ENCODE measurements around the gene VILL.

The VILL gene

DNA sequence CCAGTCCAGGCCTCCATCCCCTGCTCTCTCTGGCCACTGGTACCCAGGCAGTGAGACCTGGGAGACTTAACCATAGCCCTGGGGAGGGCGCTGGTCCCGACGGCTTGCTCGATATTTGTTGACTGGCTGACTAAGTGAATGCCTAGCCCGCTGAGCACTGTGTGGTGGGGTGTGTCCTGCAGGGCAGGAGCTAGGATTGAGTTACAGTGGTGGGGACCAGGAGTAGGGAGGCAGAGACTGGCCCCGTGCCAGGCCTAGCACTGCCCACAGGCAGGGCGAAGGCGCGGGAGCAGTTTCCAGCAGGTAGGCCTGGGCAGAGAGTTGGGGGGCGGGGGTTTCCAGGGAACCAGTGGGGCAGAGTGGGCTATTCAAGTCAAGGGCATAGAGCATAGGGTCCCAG, at the start of gene VILL:
TSS of gene VILL (plus strand) at position 260 of the 400 bp plus-strand sequence. CDS start 2,887 bp downstream, outside the sequence.
- no peak for DNase-seq

DNA sequence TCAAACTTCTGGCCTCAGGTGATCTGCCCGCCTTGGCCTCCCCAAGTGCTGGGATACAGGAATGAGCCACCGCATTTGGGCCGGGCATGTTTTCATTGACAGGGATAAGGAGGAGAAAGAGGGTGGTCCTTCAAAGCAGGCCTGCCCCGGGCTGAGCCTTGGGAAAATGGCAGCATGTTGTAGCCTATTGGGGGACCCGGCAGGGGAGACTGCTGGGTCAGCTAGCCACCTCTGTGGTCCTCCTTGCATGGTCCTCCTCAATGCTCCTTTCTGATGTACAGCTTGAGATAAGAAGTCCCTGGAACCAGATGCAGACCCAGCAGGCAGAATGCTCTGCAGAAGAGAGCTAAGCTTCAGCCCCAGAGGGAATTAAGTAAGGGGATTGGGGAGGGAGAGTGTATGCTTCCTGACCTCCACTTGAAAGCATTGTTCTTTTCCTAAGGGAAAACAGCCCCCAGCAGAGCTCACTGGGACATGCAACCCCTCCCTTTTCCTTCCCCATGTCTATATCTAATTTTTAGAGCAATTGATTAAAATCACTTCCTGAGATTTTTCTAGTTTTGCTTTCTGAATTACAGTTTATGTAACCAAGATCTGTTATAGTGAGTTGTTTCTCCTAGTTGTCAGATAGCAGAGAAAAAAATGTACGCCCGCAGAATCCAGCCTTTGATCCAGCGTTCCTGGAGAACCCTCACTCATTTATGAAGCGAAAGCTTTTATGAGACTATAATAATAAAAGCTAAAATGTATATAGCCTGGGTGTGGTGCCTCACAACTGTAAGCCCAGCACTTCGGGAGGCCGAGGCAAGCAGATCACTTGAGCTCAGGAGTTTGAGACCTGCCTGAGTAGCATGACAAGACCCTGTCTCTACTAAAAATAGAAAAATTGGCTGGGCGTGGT, 48.7 kb upstream of the VILL start:
- no peak for DNase-seq

DNA sequence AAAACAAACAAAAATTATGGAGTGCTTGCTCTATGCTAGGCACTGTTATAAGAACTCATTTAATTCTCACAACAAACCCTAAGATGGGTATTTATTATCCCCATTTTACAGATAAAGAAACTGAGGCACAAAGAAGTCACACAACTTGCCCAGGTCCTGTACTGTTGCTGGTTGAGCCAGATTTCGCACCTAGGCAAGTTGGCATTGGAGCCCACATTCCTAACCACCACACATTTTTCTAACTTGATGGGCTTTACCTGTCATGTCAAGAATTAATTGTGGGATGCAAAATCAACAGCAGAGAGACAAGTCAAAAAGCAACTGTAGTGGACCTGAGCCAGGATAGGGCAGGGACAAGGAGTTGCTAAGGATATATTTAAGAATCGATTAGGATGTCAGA, 47.9 kb upstream of the VILL start:
- DNase-seq = no peak

DNA sequence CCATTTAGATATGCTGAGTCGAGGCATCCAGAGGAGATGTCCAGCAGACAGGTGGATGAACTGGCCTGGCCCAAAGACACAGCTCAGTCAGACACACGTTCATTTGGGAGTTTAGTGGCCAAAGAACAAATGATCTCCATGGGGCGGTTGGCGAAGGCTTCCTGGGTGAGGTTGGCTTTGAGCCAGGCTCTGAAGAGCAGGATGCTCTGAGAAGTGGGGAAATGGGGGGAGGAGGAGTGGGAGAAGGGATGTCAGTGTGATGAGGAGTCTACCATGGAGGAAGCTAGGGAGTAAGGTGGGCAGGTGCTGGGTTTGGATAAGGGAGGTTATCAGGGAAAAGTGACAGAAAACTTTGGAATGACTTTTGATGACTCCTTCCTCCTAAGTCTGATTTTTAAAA, 47.5 kb upstream of the VILL start:
- no peak for DNase-seq

DNA sequence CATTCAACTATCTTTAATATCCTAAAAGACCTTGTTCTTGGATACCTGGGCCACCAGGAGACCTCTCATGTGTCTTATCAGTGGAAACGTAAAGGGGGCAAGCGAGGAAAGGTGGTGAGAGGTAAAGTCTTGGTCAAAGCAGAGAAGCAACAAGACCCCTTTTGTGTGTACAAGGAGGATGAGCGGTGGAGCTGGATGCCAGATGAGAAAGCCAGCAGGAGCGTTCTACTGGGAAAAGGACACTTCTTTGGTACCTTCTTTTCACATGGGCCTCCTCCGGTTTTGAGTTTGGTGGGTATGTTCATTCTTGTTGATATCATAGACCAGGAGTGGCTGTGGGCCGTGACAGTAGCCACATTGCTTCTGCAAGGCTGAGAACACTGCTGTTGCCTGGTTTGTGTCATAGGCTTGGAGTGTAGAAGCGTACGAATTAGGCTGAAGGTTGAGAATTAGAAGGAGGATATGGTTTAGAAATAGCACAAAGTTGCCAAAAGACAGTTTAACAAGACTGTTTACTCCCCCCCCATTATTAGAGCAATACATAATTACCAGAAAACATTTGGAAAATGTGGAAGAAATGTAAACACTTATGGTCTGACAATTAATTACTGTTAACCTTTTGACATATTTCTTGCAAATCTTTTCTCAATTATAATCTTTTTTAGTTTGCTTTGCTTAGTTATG, 46.8 kb upstream of the VILL start:
- no peak for DNase-seq

DNA sequence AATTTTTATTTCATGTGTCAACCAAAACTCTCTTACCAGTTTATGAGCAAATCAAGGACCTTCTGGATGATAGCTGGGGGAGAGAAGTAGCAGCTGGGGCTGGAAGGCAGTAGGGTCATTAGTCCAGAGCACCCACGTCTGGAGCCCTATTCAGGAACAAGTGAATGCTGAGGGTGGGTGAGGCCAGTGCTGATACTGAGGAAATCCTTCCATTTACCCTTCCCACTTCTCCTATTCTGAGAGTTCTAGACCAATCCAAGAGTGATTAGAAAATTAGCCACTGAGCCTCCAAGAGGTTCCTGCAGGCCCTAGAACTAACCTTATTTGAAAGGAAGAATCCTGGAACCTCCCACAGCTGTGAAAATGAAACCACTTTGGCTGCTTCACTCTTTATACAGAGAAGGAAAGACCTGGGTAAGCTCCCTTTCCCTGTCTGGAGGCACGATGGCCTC, 46.2 kb upstream of the VILL start:
- DNase-seq = no peak

DNA sequence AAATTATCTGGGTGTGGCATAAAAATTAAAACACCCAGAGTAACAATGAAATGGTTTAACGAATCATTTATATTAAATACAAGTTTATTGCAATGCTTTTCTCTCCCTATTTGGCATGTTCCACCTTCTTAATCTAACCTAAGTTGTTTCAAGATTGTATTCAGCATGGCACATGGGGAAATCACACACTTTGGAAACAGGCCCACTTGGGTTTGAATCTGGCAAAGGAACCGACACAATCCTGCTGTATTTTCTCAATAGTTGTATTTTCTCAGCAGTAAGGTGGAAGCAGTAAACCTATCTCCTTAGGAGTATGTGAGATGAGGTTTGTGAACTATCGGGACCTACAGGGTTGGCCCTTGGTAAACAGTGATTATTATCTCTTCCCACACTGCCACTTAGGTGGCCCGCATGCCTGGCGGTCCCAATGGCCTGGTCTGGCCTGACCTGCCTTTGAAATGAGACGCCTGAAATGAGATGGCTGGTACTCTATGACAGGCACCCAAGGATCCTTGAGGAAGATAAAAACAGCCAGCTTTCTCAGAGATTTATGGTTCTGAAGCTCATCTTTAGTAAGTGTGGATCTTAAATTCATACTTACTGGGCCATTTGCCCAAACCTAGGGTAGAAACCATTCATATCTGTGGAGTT, 45.3 kb upstream of the VILL start:
- no peak for DNase-seq

DNA sequence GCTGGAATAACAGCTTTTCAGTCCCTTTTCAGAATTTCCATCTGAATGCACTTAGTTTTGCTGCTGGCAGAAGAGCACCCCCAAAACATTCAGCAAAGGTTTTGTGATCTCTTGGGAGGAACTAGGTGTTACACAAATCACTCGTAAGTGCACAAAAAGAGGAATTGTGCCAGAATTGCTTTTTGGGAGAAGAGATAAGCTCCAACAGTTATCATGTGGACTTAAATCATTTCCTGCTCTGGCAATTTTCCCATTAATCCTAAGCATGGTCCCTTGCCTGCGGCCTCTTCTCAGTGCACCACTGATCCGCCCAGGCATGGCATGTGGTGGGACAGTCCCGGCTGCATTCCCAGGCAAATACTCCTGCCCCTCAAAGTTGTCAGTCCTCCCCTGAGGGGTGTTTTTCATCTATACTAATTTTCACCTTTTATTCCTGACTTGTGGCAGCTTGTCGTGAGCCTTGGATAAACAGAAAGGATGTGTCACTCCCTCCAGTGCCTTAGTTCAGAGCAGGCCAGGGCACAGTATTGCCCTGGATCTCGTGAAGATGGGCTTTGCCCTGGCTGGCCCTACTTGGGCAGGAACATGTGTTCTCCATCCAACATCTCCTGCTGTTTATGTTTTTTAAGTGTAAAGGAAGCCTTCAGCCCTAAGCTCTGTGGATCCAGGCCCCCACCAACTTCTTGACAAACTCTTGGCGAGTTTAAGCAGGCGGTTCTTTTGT, 44.6 kb upstream of the VILL start:
- DNase-seq = no peak

DNA sequence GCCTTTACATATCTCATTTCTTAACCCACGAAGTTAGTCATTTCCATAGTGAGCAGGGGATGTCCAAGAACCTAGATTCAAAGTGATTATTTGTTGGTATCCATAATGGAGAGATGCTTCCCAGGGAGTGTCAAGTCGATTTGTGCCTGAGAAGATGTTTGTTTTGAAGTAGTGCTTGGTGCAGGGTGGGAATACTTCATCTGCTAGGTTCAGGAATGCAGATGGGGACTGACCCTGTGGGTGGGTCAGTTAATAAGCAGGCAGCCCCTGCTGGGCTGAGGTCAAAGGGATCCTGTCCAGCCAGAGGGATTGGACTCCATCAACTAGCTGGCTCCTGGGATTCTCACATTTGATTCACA, 44.1 kb upstream of the VILL start:
- no peak for DNase-seq

DNA sequence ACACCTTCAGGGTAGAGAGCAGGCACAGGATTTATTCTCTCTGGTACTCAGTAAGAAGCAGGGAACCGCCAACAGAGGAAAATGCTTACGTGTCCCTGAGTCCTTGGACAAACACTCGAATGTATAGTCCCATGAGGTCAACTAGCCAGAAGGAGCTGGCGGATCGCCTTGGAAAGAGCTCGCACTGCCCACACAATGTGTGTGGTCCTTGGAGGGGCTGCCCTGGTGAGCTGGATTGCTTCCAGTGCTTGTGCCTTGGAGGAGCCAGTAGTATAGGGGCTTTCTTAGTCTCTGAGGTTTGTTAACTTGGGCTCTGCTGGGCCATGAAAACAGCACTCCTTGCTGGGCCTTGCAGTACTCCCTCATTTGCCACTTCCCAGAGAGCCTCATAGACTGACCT, 40.7 kb upstream of the VILL start:
- no peak for DNase-seq

DNA sequence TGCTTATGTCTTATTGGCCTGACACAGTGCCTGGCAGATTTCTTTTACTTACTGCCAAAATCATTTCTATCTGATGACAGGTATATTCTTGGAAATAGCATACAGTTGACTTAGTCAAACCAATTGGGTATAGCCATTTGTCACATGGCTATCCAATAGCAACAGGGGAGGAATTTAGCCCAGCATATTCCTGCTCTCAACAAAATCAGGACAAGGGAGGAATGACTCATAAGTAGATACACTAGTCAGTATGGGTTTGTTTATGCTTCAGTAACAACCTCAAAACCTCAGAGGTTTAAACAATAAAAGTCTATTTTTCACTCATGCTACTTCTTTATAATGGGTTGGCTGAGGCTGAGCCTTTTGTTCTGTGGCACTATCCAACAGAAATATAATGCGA, 38.0 kb upstream of the VILL start:
- DNase-seq = no peak

DNA sequence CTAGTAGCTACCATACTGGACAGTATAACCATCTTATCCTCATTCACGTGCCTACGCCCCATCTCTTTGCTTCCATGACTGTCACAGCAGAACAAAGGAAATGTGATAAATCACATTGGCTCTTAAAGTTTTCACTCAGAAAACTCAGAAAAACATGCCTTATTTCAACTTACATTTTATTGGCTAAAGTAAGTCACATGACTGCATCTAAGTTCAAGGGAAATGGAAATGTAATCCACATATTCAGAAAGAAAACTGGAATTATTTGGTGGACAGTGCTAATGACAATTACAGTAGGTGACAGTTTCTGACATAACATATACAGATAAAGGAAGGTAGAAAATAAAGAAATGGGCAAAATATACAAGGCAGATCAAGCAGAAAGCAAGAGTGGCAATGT, 37.4 kb upstream of the VILL start:
- DNase-seq = no peak

DNA sequence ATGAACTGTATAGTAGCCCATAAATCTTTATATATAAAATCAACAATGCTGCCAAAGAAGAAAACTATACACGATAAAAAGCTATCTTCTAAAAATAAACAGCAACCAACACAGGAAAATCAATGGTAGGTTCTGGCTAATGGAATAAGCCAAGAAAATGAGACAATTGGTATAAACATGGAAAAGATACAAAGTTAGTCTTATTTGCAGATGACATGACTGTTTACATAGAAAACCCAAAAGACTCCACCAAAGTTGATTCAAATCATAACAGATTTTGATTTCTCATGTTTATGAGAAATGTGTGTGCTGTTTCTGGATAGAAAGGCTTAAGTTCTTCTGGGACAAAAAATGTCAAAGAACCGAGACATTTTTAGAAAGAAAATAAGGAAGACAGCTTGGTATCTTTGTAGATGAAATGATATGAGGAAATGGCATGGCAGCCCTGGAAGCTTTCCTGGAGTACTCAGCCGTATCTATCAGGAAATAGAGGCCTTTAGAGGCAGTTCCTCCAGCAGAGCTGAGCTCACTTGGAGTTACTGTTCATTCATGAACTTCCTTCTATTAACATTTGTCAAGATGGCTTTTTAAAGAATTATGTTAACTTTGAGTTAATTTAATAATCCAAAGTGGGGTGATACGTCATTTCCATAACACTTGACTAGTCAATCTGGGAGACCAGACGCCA, 36.7 kb upstream of the VILL start:
- no peak for DNase-seq

DNA sequence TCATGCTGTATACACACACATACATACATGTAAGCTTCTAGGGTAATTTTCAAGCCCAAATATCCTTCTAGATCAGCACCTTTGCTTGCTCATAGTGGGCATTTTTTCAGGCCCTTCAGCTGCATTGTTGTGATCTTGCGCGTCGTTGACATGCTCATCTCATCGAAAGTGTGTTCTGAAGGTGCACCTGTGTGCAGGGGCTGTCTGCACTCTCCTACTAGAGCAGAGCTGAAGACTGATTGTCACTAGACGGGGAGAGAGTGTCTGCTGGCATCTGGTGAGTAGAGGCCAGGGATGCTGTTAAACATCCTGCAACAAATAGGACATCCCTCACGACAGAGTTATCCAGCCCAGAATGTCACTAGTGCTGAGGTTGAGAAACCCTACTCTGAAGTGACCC, 35.7 kb upstream of the VILL start:
- DNase-seq = no peak

DNA sequence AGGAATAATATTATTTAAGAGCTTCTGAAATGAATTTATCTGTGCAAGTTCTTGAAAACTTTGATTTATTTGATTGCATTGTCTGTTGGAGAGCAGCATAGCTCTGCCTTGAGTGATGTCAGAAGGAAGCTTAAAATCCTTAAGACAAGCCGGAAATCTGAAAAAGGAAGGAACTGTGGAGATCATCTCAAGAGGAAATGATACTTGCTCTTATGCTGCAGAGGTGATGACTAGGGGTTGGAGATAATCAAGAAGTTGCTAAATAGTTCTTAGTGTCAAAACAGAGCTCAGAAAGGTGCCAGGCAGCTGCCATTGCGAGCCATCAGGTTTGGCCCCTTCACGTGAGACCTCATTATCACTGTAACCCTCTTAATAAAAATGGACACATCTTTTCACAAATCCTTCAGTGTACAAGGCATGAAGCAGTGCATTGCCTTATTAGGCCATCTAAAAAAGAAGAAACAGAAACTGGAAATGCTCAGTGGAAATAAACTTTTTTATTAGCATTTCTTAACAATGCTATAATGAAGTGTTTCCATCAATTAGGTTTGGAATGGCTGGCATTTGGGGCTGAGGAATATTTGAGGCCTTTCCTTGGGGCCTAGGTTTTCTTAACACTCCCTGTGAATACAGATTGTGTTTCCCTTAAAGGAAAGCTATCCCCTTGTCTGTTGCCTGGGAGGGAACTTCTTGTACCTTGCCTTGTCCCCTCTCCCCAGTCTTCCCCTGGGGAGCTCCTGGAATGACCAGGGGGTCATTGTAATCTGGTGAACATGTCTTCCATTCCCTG, 34.5 kb upstream of the VILL start:
- DNase-seq = no peak

DNA sequence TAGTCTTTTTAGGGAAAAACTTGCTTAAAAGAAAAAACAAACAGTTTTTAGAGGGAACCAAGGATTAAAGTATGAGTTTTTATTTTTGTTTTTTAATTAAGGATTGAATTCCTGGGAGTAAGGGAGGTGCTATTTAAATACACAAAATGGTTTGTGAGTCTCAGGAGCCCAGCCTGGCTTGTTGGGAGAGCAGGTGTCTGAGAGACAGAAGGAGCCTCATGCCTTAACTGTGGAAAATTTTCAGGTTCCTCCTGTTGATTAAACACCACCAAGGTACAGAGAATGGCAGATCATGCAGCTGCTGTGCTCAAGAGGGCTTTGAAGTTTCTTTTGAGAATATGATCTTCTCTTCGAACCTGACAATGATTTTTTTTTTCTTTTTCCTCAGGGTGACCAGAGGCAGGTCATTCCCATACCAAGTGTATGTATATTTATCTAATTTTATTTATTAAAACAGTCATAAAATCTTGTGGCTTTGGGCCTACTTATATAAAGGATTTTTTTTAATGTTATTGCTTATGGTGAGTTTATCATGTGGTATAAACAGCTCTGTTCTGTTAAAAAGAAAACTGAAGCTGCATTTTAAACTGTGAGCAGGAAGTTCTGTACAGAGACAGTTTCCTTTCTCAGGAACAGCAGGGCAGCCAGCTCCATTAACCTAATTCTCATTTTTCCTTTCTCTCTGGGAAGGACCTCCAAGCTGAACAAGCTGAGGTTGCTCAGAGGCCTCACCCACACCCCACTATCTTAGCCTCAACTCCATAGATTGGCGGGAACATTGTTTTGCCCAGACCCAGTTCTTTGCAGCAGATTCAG, 33.7 kb upstream of the VILL start:
- no peak for DNase-seq

DNA sequence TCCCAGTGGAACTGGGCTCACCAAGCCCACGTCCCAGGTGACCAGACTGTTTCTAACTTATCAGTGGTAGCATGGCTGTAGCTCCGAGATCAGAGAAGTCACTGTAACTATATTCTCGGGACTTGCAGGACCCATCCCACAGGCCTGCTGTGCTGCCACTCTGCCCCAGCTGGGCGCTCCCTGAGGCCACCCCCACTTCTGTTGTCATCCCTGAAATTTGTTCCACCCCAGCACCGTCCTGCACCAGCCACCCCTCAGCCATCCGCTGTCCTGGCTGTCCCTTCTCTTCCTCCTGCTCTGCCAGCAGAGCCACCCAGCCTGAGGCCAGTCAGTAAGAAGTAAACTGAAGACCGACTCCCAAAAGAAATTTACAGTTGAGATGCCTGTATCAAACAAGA, 33.0 kb upstream of the VILL start:
- DNase-seq = no peak

DNA sequence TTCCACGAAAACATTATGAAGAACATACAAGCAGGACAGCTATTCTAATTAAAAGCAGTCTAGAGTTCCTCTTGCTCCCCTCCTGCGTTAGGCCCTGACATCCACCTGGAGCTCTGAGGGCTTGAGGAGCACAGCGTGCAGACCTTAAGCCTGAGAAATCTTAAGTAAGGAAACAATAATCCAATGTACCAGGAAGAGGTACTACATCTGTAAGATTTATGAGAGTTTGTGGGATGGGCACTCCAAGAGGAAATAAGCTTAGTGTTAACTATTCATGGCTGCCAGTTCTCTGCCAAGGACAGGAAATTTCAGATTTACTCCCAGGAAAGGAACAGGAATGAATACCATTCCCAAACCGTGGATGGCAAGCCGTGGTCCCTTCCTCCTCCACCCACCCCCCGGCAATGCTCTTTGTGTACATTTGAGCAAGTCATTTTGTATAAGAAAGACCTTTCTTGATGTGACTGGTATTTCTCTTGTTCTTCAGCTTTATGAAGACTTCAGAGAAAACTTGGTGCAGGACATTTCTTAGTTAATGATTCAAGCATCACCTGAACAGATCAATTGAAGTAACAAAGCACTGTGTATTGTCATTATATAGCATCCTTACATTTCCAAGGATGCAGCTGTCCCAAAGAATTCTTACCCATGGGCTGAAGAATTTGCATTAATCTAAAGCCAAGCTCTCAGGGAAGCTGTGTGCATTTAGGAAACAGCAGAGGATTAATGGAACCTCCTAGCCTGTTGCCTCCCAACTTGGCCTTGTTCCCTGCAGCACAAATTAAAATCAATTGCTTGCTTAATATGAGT, 28.8 kb upstream of the VILL start:
- no peak for DNase-seq

DNA sequence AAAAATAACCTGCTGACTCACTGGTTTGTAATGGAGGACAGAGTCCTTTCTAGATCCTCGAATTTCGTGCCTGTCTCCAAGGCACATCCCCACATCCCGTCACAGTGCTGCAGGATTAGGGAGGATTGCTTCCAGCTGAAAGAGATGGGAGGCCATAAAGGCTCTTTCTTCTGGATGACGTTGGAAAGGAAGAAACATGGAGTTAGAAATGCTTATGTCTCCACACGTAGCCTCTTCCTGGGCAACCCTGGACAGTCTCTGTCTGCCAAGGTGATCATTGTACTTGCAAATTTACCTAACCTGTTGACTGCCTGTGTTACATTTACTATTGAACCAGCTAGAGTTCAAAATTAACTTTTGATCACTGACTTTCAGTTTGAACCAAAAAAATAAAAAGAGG, 27.6 kb upstream of the VILL start:
- DNase-seq = no peak

DNA sequence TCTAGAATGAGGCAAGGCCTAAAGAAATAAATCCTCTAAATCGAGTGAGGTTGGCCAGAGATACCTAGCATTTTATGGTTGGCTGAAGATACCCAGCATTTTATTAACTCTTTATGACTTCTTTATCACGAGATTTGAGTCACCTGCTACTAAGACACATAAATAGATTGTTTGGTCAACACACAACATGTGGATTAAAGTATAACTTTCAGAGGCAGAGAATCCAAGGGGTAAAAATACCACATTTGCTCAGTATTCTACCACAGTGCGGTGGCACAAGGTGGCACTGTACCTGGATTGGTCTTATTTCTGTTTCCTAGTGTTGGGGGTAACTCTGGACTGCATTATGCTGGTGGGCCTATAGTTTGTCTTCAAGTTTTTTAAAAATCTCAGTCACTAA, 27.0 kb upstream of the VILL start:
- no peak for DNase-seq

All from CD4-positive, alpha-beta T cell treated with Interleukin-12 subunit alpha and Interleukin-12 subunit beta, for 1 hour (primary cell).